ENCODE data around the gene NQO1. TPM values are rescaled to one million over a fixed set of nuclear protein-coding genes. Genes with fewer than 3 reads are reported as not detected.

NQO1 gene
- total and polyA plus RNA-seq, 9 of the 15 experiments (the other 6 are each of a cell fraction or from before 2014, with no cell fraction given): 96.7 to 198 (median 122) TPM

DNA sequence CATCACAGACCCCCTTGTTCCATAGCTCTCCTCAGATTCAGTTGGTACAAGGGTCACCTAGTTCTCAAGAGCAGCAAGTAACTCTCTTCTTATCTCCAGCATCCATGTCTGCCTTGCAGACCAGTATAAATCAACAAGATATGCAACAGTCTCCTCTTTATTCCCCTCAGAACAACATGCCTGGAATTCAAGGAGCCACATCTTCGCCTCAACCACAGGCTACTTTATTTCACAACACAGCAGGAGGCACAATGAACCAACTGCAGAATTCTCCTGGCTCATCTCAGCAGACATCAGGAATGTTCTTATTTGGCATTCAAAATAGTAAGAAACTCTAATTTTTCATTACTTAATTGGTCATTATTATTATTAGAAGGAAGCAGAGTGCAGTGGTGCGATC lies 32.4 kb downstream of the NQO1 start (continued):
- TF ChIP-seq, protein P1, sequence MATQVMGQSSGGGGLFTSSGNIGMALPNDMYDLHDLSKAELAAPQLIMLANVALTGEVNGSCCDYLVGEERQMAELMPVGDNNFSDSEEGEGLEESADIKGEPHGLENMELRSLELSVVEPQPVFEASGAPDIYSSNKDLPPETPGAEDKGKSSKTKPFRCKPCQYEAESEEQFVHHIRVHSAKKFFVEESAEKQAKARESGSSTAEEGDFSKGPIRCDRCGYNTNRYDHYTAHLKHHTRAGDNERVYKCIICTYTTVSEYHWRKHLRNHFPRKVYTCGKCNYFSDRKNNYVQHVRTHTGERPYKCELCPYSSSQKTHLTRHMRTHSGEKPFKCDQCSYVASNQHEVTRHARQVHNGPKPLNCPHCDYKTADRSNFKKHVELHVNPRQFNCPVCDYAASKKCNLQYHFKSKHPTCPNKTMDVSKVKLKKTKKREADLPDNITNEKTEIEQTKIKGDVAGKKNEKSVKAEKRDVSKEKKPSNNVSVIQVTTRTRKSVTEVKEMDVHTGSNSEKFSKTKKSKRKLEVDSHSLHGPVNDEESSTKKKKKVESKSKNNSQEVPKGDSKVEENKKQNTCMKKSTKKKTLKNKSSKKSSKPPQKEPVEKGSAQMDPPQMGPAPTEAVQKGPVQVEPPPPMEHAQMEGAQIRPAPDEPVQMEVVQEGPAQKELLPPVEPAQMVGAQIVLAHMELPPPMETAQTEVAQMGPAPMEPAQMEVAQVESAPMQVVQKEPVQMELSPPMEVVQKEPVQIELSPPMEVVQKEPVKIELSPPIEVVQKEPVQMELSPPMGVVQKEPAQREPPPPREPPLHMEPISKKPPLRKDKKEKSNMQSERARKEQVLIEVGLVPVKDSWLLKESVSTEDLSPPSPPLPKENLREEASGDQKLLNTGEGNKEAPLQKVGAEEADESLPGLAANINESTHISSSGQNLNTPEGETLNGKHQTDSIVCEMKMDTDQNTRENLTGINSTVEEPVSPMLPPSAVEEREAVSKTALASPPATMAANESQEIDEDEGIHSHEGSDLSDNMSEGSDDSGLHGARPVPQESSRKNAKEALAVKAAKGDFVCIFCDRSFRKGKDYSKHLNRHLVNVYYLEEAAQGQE (IDR thresholded peaks at IDR 0.05; ENCODE audit: borderline replicate concordance): no peak
- TF ChIP-seq, protein P1 (CRISPR knock-in tag; IDR thresholded peaks at IDR 0.05; ENCODE audit: low read depth): no peak
- TF ChIP-seq ZNF3 (CRISPR knock-in tag; IDR thresholded peaks at IDR 0.05) (no peak), ARID1B (IDR thresholded peaks at IDR 0.05) (no peak), HDAC6 (IDR thresholded peaks at IDR 0.05; ENCODE audit: low read depth, low read length) (no peak)
- TF ChIP-seq, protein P2, sequence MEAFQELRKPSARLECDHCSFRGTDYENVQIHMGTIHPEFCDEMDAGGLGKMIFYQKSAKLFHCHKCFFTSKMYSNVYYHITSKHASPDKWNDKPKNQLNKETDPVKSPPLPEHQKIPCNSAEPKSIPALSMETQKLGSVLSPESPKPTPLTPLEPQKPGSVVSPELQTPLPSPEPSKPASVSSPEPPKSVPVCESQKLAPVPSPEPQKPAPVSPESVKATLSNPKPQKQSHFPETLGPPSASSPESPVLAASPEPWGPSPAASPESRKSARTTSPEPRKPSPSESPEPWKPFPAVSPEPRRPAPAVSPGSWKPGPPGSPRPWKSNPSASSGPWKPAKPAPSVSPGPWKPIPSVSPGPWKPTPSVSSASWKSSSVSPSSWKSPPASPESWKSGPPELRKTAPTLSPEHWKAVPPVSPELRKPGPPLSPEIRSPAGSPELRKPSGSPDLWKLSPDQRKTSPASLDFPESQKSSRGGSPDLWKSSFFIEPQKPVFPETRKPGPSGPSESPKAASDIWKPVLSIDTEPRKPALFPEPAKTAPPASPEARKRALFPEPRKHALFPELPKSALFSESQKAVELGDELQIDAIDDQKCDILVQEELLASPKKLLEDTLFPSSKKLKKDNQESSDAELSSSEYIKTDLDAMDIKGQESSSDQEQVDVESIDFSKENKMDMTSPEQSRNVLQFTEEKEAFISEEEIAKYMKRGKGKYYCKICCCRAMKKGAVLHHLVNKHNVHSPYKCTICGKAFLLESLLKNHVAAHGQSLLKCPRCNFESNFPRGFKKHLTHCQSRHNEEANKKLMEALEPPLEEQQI (IDR thresholded peaks at IDR 0.05): no peak
- TF ChIP-seq, protein P3, sequence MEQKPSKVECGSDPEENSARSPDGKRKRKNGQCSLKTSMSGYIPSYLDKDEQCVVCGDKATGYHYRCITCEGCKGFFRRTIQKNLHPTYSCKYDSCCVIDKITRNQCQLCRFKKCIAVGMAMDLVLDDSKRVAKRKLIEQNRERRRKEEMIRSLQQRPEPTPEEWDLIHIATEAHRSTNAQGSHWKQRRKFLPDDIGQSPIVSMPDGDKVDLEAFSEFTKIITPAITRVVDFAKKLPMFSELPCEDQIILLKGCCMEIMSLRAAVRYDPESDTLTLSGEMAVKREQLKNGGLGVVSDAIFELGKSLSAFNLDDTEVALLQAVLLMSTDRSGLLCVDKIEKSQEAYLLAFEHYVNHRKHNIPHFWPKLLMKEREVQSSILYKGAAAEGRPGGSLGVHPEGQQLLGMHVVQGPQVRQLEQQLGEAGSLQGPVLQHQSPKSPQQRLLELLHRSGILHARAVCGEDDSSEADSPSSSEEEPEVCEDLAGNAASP (IDR thresholded peaks at IDR 0.05): no peak

Data from K562 (cell line).